Femur (tissue), 1 donor: ENCODE measurements around the gene COL6A1.

Source experiments
- DNase-seq: peaks from one replicate; pipeline ENCODE4 v3.0.0-alpha.2; 2017

The COL6A1 gene, protein sequence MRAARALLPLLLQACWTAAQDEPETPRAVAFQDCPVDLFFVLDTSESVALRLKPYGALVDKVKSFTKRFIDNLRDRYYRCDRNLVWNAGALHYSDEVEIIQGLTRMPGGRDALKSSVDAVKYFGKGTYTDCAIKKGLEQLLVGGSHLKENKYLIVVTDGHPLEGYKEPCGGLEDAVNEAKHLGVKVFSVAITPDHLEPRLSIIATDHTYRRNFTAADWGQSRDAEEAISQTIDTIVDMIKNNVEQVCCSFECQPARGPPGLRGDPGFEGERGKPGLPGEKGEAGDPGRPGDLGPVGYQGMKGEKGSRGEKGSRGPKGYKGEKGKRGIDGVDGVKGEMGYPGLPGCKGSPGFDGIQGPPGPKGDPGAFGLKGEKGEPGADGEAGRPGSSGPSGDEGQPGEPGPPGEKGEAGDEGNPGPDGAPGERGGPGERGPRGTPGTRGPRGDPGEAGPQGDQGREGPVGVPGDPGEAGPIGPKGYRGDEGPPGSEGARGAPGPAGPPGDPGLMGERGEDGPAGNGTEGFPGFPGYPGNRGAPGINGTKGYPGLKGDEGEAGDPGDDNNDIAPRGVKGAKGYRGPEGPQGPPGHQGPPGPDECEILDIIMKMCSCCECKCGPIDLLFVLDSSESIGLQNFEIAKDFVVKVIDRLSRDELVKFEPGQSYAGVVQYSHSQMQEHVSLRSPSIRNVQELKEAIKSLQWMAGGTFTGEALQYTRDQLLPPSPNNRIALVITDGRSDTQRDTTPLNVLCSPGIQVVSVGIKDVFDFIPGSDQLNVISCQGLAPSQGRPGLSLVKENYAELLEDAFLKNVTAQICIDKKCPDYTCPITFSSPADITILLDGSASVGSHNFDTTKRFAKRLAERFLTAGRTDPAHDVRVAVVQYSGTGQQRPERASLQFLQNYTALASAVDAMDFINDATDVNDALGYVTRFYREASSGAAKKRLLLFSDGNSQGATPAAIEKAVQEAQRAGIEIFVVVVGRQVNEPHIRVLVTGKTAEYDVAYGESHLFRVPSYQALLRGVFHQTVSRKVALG

GRCh38 chr21:45981151-45982091 is at the start of gene COL6A1:
TSS of gene COL6A1 (plus strand) at chr21:45981770. CDS start at chr21:45981851, 81 bp downstream.
- peak; percentile 95 for DNase-seq

GRCh38 chr21:45932922-45933502 is 48.6 kb upstream of the COL6A1 start:
- DNase-seq = no peak

GRCh38 chr21:45934085-45934484 is 47.5 kb upstream of the COL6A1 start:
- no peak for DNase-seq

DNA sequence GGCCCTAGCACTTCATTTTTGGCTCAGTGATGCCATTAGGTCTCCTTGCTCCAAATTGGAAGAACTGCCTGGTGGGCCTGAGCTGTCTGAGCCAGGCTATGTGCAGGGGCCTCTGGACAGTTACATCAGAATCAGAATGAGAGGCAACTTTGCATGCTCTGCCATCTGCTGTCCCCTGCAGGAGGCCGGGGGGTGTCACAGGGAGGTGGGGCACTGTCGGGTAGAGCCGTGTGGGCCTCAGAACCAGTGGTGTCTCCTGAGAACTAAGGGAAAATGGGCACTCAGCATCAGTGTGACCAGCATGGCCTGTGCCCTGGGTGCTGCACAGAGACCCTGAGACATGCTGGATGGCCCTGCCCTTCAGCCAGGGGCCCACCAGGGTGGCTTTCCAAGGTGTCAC is 47.0 kb upstream of the COL6A1 start:
- DNase-seq = no peak

DNA sequence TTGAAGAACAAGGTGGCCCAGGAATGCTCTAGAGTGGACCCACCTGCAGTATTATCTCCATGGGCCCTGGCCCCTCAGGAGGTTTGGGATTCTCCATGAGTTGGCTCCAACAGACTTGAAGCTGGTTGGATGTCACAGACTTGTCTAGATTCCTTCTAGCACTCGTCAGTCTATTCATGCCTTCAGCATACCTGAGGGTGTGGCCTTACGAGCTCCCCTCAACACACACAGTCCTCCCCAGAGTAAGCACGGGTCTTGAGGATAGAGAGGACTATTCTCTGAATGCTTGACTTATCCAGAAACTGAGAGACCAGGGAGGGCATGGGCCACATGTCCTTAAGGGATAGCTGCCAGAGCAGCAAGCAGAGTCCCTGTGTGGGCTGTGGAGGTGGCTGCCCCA is 45.9 kb upstream of the COL6A1 start:
- DNase-seq = no peak

DNA sequence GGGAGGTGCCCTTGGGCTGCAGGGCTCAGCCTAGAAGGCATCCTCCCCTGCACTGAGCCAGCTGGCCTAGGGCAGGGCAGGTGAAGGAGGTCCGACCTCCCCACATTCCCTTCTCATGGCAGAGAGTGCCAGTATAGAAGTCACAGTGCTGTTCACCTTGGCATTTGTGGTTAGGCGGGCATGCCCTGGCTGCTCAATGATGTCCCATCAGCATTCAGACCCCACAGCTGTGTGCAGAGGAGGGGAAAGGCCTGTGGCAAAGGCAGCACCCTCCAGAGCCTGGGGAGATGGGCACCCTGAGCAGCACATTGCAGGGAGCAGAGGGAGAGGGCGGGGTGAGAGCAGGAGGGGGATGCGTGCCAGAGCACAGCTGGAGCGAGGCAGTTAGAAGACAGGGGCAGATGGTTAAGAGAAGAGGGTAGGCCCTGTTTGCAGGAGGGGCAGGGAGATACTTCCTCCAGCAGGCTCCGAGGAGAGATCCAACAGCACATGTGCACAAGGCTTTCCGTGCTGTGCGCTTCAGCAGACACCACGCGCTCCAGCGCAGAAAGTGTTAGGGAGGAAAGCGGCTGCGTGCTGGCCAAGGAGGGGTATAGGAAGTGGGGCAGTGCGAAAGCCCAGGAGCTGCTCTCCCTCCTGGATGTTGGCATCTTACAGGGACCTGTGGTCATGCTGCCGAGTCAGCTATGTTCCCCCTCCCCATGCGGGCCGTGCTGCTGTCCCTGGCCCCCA is 43.7 kb upstream of the COL6A1 start:
- DNase-seq = no peak

GRCh38 chr21:45938453-45938755 is 43.2 kb upstream of the COL6A1 start:
- no peak for DNase-seq

DNA sequence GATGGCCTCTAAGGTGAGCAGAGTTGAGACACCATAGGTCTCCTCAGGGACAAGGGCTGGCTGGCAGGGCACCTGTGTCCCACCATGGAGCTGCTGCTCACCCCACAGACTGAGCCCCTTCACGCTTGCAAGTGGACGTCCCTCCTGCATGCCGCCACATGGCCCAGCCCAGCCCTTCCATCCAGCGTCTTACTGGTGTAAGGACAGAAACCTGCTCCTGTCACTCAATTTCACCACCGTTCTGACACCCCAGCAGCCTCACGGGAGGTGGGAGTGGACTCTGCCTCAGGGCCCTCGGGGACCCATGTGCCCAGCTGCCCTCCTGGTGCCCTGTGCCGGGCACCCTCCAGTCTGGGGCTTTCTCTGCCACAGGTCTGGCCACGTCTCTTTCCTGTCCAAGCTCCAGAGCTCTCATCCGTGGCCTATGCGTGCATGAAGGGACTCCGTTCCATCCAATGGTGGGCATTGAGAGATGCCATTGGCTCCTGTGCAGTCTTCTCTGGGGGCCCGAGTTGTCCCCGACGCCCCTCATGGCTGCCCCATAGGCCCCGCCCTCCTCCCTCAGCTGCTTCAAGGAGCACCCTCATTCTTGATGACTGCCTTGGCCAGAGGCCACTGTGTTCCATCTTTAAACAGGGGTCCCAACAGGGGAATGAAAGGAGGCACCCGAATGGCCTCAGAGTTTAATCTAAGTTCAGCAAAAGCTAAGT is 42.6 kb upstream of the COL6A1 start:
- no peak for DNase-seq

- DNase-seq = no peak
Observed at GRCh38 chr21:45939521-45940045, 42.0 kb upstream of the COL6A1 start.

- no peak for DNase-seq
Observed at GRCh38 chr21:45940091-45940490, 41.5 kb upstream of the COL6A1 start.

- no peak for DNase-seq
Observed at GRCh38 chr21:45940621-45941337, 40.8 kb upstream of the COL6A1 start.

- no peak for DNase-seq
Observed at GRCh38 chr21:45941338-45941710, 40.2 kb upstream of the COL6A1 start.

GRCh38 chr21:45941717-45942546 is 39.6 kb upstream of the COL6A1 start:
- DNase-seq = no peak

GRCh38 chr21:45942755-45943629 is 38.6 kb upstream of the COL6A1 start:
- no peak for DNase-seq

- no peak for DNase-seq
Observed at GRCh38 chr21:45943630-45944540, 37.7 kb upstream of the COL6A1 start.

DNA sequence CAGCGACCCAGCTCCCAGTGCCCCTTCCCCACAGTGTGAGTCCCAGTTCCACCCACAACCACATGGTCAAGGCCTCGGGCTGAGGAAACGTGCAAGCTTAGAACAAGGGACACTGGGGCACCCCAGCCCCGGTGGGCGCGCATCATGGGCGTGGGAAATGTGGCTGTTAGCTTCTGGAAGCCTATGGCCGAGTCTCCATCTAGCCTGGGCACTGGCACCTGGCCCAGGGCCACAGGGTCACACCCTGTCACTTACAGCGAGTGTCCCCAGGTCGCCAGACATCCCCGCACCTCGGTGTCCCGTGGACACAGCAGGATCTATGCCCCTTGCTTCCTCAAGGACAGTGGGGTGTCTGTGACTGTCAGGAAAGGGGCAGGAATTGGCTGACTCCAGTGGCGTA is 37.0 kb upstream of the COL6A1 start:
- DNase-seq = no peak
